ENCODE data around the gene PLSCR4. TPM values are rescaled to one million over a fixed set of nuclear protein-coding genes. Genes with fewer than 3 reads are reported as not detected.

PLSCR4 gene
- polyA plus RNA-seq, 1 donor from 2014 or later: not detected

DNA sequence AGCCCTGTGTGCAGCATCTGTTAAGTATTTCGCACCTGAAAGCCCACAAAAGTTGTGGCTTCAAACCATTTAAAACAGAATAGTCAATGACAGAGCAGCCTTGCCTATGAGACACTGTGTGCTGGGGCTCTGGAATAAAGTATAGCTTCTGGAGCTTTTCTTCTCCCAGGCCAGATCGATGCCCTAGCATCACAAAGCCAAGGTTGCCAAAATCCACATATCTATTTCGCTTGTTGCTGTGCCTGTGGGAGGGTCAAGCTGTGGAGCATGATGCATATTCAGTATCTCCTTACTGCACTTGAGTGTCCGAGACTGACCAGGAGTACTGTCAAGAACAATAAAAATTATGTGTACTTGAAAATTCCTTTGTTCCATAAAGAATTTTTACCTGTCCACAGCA, 97.5 kb downstream of the PLSCR4 start:
- Mint-ChIP-seq H3K27ac (no peak overlapping the region), H3K9me3 (peaks cover 0 to 2% (median 0%) of the 10 kb centered on the region in 3 donors), H3K4me1 (no peaks in the 10 kb centered on the region), H3K36me3 (no peaks in the 10 kb centered on the region), H3K27me3 (no peaks in the 10 kb centered on the region), H3K4me3 (no peak overlapping the region)

DNA sequence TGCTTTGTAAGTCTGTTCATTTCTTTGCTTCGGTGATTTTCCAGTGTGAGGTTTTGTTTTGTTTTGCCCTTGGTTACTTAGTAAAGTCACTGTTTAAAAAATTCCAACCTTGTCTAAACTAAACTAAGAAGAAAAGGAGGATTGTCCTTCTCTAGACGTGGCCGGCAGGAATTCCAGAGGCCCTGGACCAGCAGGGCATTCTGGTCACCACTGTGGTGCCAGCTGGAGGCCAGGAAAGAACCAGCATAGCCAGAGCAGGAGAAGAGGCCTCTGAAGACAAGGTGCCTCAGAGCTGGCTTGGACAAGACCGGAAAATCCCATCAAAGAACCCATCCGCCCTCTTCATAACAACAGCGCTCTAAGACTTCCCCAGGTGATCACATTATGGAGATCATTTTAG, 98.1 kb downstream of the PLSCR4 start:
- Mint-ChIP-seq H3K27me3 (no peaks in the 10 kb centered on the region), H3K9me3 (peaks cover 0 to 2% (median 0%) of the 10 kb centered on the region in 3 donors), H3K4me3 (no peak overlapping the region)

GRCh38 chr3:146148468-146148931, 102.4 kb downstream of the PLSCR4 start:
- Mint-ChIP-seq H3K36me3 (no peaks in the 10 kb centered on the region), H3K27me3 (no peaks in the 10 kb centered on the region), H3K4me1 (no peaks in the 10 kb centered on the region), H3K27ac (no peak overlapping the region), H3K9me3 (no peaks in the 10 kb centered on the region), H3K4me3 (no peak overlapping the region)

More for the DNA sequence above, 98.1 kb downstream of the PLSCR4 start:
- Mint-ChIP-seq H3K27ac (no peak overlapping the region), H3K36me3 (no peaks in the 10 kb centered on the region), H3K4me1 (no peaks in the 10 kb centered on the region)

DNA sequence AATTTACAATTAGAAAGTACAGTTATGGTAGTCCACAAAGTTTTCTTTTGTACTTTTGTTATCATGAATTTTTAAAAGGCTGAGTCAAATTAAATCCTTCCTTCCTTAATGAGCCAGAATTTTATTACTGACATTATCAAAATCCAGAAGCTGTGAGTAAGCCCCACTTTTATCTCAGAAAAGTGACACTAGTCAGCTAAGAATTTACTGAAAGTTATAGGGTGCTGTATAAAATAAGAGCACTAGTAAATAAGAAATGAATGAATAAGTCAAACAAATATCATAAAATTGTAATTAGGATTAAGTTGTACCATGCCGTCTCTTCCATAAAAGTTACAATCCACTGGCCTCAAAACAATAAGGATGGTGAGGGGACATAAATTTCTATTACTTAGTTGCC, 105.3 kb downstream of the PLSCR4 start:
- H3K9me3 Mint-ChIP-seq: no peaks in the 10 kb centered on the region
- H3K27ac Mint-ChIP-seq: no peak overlapping the region

DNA sequence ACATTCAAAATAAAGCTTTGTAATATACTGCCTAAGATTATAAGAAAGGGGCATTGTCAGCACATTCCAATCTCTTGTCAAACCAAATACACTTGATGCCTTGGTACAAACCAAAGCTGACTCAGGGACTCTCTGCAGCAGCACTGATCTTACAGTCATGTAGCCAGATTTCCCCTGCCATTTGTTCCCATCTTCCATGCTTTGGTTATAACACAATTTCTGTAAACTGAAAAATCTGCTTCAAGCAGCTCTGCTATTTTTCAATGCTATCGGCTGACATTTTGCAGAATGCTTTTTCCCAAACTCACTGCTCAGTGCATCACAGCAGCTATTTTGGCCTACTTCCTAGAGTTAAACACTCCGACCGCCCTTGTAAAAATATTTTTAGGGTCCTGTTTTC, 108.1 kb downstream of the PLSCR4 start:
- H3K4me1 Mint-ChIP-seq: no peaks in the 10 kb centered on the region
- H3K36me3 Mint-ChIP-seq: no peaks in the 10 kb centered on the region
- no peak overlapping the region for H3K27ac Mint-ChIP-seq
- no peak overlapping the region for H3K4me3 Mint-ChIP-seq
- H3K27me3 Mint-ChIP-seq: no peaks in the 10 kb centered on the region
- H3K9me3 Mint-ChIP-seq: no peaks in the 10 kb centered on the region

More for the DNA sequence above, 105.3 kb downstream of the PLSCR4 start:
- Mint-ChIP-seq H3K27me3 (no peaks in the 10 kb centered on the region), H3K4me1 (no peaks in the 10 kb centered on the region), H3K36me3 (no peaks in the 10 kb centered on the region), H3K4me3 (no peak overlapping the region)

Other genes with a start within 250 kb of the PLSCR4 start
- gene PLOD2, start 89.9 kb downstream of the PLSCR4 start, polyA plus RNA-seq: not detected
- gene PLSCR2, start 218.5 kb upstream of the PLSCR4 start, polyA plus RNA-seq: not detected

Data from IgD-negative memory B cell (primary cell).